ENCODE results near the gene PPM1L.
"Not testable (repeated sequence)": the region's sequence is repeated elsewhere in the genome, so short reads cannot be mapped to it uniquely, and the experiment has no call there.

Gene PPM1L

DNA sequence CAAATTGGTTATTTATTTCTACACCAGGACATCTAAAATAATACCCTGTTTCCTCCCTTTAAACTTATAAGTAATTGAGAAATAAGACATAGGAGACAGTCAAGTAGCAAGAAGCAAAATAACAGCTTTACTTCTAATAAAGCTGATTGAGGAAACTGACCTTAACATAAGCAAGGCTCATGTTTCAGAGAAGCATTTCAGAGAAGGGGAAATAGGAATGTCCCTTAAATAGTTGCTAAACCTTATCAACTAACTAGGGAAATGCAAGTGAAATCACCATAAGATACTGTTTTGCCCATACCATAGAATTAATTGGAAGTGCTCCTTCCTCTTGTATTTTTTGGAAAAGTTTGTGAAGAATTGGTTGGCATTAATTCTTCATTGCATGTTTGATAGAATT is 264.2 kb downstream of the PPM1L start:
- CTCF ChIA-PET = interaction anchor here (1.2 to 1.6 kb wide), 2 partner anchors 9 to 255 kb away, joined by 3 to 4 read pairs; no protein-coding TSS in a partner anchor
- DNase-seq (ENCODE audit: extremely low spot score) = no peak
- TF ChIP-seq CTCF (IDR thresholded peaks at IDR 0.05; ENCODE audit: control extremely low read depth, extremely low read depth, low read depth, missing control alignments) = no peak
- POLR2A ChIA-PET = no interaction called here

- DNase-seq (ENCODE audit: extremely low spot score) = no peak
- TF ChIP-seq CTCF (IDR thresholded peaks at IDR 0.05; ENCODE audit: control extremely low read depth, extremely low read depth, low read depth, missing control alignments) = no peak
- POLR2A ChIA-PET = no interaction called here
Observed at GRCh38 chr3:161025911-161026310, 269.9 kb downstream of the PPM1L start.

DNA sequence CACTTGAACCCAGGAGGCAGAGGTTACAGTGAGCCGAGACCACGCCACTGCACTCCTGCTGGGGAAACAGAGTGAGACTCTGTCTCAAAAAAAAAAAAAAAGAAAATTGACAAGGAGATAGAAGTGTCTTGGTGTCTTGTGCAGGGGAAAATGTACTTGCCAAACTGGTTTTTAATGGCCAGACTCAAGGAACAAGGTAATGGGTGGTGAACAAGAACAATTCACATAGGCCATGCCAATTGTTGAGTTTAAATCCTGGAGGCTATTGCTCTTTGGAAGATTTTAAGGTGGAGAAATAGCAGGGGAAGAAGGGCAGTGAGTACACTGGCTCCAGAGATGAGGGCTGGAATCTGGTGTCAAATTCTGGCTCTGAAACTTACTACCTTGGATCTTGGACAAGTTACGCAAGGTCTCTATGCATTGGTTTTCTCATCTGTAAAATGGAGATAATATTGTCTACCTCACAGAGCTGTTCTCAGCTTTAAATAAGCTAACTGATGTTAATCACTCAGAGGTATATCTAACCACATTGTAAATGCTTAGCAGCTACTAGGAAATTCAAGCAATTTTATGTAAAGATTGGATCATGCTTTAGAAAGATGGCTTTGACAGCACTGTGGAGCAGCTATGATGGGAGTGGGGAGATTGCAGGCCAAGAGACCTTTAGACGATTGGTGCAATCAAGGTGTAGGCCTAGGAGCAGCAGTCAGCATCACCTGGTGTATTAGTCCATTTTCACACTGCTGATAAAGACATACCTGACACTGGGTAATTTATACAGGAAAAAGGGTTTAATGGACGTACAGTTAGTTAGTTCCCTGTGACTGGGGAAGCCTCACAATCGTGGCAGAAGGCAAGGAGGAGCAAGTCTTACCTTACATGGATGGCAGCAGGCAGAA is 270.8 kb downstream of the PPM1L start:
- no peak for DNase-seq (ENCODE audit: extremely low spot score)
- CTCF ChIA-PET = interaction anchor here (1.6 kb wide), 1 partner anchor 70 kb away, joined by 4 read pairs; no protein-coding TSS in a partner anchor
- POLR2A ChIA-PET = no interaction called here
- no peak for TF ChIP-seq CTCF (IDR thresholded peaks at IDR 0.05; ENCODE audit: control extremely low read depth, extremely low read depth, low read depth, missing control alignments)

More at GRCh38 chr3:161025911-161026310, 269.9 kb downstream of the PPM1L start:
- CTCF ChIA-PET = interaction anchor here (1.4 kb wide), 1 partner anchor 66 kb away, joined by 3 read pairs; no protein-coding TSS in a partner anchor

DNA sequence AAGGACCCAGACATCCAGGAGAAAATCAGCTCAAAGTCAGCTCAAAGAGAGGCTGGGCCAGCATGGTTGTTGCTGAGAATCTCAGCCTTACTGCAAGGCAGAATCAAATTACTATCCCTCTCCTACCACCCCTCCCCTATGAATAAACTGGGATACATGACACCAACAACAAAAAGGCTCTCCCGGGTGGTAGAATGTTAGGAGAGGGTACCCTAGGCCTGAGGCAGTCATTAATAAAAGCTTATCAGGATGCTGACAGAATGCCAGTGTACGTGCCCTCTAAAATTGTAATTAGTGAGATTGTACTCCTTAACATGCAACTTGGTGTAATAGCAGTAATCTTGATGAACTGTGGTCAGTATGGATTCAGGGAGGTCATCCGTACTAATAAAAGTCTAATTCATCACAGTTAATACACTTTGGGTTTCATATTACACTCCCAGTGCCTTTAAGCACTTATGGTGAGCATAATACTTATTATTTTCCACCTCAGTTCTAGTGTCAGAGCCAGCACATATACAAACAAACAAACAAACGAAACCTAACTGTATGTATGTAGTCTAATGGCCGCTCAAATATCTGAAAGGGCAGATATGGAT is 272.6 kb downstream of the PPM1L start:
- DNase-seq (ENCODE audit: extremely low spot score) = no peak
- ChIA-PET POLR2A (no interaction called here), CTCF (interaction anchor here (1.0 to 1.1 kb wide), 2 partner anchors 8 to 13 kb away, joined by 3 to 4 read pairs; no protein-coding TSS in a partner anchor)
- no peak for TF ChIP-seq CTCF (IDR thresholded peaks at IDR 0.05; ENCODE audit: control extremely low read depth, extremely low read depth, low read depth, missing control alignments)

GRCh38 chr3:161031134-161031533 is 275.1 kb downstream of the PPM1L start:
- DNase-seq (ENCODE audit: extremely low spot score) = no peak
- POLR2A ChIA-PET = no interaction called here
- TF ChIP-seq CTCF (IDR thresholded peaks at IDR 0.05; ENCODE audit: control extremely low read depth, extremely low read depth, low read depth, missing control alignments) = no peak
- CTCF ChIA-PET = interaction anchor here (2.2 kb wide), 1 partner anchor 12 kb away, joined by 5 read pairs; no protein-coding TSS in a partner anchor

GRCh38 chr3:161034913-161035550 is 279.0 kb downstream of the PPM1L start:
- POLR2A ChIA-PET; DNase-seq (ENCODE audit: extremely low spot score); CTCF ChIA-PET: not testable (repeated sequence)

All from GM10248 (cell line).